ENCODE data around the gene SUCLA2. TPM values are rescaled to one million over a fixed set of nuclear protein-coding genes. Genes with fewer than 3 reads are reported as not detected.

SUCLA2 gene
- total and polyA plus RNA-seq, 2 experiments from 2014 or later: 56.0 to 84.2 TPM

DNA sequence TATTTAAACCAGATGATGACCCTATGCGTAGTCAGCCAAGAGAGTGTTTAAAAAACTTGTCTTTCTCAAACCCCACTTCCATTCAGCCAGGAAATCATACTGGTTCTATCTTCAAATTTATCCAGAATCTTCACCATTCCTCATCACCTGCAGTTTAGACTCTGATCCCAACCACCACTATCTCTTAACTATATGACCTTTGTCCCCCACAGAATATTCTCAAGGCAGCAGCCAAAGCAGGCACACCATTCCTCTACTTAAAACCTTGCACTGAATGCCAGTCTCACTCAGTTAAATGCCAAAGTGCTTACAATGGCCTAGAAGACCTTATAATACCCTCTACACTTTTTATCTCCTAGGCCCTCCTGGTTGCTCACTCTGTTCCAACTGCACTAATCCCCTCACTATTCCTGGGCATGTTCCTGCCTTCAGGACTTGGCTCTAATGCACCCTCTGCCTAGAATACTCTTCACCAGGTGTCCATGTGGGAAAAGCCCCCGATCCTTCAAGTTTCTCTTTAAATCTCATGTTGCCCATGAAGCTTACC is 10.1 kb downstream of the SUCLA2 start:
- Histone ChIP-seq H3K27me3 (ENCODE audit: insufficient read depth) (no peaks in the 10 kb centered on the region), H3K36me3 (ENCODE audit: insufficient read depth) (peaks cover 25% of the 10 kb centered on the region; the same call in 1 of the 2 replicates)
- H3K36me3 Mint-ChIP-seq (ENCODE audit: low read depth): peaks cover 57% of the 10 kb centered on the region

More for the DNA sequence above, 10.1 kb downstream of the SUCLA2 start:
- Mint-ChIP-seq H3K9me3 (no peaks in the 10 kb centered on the region), H3K27me3 (ENCODE audit: insufficient read depth, low read depth, poor library complexity) (peaks cover 2% of the 10 kb centered on the region), H3K27ac (no peak overlapping the region), H3K4me1 (no peaks in the 10 kb centered on the region), H3K4me3 (no peak overlapping the region)
- peaks cover 73% of the 10 kb centered on the region for H3K79me2 ChIP-seq (replicated peaks; ENCODE audit: insufficient read depth)
- H3K27ac ChIP-seq (ENCODE audit: low read depth): no peak overlapping the region
- H4K20me1 ChIP-seq (replicated peaks; ENCODE audit: insufficient read depth): peaks cover 3% of the 10 kb centered on the region; the same call in 1 of the 2 replicates
- no peaks in the 10 kb centered on the region for H3K4me1 ChIP-seq (ENCODE audit: insufficient read depth)
- no peak overlapping the region for H2AFZ ChIP-seq
- no peak overlapping the region for H3K4me3 ChIP-seq
- no peak for DNase-seq (ENCODE audit: low spot score)
- no peak overlapping the region for H3K4me2 ChIP-seq
- H3K9me2 ChIP-seq (ENCODE audit: insufficient read depth): no peaks in the 10 kb centered on the region
- ATAC-seq: no peak
- TF ChIP-seq EZH2 (IDR thresholded peaks at IDR 0.05; ENCODE audit: low read depth, unreplicated experiment): no peak
- no peak for TF ChIP-seq POLR2AphosphoS5 (IDR thresholded peaks at IDR 0.05; ENCODE audit: low read depth)
- TF ChIP-seq, protein P1, sequence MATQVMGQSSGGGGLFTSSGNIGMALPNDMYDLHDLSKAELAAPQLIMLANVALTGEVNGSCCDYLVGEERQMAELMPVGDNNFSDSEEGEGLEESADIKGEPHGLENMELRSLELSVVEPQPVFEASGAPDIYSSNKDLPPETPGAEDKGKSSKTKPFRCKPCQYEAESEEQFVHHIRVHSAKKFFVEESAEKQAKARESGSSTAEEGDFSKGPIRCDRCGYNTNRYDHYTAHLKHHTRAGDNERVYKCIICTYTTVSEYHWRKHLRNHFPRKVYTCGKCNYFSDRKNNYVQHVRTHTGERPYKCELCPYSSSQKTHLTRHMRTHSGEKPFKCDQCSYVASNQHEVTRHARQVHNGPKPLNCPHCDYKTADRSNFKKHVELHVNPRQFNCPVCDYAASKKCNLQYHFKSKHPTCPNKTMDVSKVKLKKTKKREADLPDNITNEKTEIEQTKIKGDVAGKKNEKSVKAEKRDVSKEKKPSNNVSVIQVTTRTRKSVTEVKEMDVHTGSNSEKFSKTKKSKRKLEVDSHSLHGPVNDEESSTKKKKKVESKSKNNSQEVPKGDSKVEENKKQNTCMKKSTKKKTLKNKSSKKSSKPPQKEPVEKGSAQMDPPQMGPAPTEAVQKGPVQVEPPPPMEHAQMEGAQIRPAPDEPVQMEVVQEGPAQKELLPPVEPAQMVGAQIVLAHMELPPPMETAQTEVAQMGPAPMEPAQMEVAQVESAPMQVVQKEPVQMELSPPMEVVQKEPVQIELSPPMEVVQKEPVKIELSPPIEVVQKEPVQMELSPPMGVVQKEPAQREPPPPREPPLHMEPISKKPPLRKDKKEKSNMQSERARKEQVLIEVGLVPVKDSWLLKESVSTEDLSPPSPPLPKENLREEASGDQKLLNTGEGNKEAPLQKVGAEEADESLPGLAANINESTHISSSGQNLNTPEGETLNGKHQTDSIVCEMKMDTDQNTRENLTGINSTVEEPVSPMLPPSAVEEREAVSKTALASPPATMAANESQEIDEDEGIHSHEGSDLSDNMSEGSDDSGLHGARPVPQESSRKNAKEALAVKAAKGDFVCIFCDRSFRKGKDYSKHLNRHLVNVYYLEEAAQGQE (IDR thresholded peaks at IDR 0.05; ENCODE audit: unreplicated experiment): no peak
- no peak for TF ChIP-seq STAT1 (IDR thresholded peaks at IDR 0.05; ENCODE audit: unreplicated experiment)
- TF ChIP-seq, protein P2, sequence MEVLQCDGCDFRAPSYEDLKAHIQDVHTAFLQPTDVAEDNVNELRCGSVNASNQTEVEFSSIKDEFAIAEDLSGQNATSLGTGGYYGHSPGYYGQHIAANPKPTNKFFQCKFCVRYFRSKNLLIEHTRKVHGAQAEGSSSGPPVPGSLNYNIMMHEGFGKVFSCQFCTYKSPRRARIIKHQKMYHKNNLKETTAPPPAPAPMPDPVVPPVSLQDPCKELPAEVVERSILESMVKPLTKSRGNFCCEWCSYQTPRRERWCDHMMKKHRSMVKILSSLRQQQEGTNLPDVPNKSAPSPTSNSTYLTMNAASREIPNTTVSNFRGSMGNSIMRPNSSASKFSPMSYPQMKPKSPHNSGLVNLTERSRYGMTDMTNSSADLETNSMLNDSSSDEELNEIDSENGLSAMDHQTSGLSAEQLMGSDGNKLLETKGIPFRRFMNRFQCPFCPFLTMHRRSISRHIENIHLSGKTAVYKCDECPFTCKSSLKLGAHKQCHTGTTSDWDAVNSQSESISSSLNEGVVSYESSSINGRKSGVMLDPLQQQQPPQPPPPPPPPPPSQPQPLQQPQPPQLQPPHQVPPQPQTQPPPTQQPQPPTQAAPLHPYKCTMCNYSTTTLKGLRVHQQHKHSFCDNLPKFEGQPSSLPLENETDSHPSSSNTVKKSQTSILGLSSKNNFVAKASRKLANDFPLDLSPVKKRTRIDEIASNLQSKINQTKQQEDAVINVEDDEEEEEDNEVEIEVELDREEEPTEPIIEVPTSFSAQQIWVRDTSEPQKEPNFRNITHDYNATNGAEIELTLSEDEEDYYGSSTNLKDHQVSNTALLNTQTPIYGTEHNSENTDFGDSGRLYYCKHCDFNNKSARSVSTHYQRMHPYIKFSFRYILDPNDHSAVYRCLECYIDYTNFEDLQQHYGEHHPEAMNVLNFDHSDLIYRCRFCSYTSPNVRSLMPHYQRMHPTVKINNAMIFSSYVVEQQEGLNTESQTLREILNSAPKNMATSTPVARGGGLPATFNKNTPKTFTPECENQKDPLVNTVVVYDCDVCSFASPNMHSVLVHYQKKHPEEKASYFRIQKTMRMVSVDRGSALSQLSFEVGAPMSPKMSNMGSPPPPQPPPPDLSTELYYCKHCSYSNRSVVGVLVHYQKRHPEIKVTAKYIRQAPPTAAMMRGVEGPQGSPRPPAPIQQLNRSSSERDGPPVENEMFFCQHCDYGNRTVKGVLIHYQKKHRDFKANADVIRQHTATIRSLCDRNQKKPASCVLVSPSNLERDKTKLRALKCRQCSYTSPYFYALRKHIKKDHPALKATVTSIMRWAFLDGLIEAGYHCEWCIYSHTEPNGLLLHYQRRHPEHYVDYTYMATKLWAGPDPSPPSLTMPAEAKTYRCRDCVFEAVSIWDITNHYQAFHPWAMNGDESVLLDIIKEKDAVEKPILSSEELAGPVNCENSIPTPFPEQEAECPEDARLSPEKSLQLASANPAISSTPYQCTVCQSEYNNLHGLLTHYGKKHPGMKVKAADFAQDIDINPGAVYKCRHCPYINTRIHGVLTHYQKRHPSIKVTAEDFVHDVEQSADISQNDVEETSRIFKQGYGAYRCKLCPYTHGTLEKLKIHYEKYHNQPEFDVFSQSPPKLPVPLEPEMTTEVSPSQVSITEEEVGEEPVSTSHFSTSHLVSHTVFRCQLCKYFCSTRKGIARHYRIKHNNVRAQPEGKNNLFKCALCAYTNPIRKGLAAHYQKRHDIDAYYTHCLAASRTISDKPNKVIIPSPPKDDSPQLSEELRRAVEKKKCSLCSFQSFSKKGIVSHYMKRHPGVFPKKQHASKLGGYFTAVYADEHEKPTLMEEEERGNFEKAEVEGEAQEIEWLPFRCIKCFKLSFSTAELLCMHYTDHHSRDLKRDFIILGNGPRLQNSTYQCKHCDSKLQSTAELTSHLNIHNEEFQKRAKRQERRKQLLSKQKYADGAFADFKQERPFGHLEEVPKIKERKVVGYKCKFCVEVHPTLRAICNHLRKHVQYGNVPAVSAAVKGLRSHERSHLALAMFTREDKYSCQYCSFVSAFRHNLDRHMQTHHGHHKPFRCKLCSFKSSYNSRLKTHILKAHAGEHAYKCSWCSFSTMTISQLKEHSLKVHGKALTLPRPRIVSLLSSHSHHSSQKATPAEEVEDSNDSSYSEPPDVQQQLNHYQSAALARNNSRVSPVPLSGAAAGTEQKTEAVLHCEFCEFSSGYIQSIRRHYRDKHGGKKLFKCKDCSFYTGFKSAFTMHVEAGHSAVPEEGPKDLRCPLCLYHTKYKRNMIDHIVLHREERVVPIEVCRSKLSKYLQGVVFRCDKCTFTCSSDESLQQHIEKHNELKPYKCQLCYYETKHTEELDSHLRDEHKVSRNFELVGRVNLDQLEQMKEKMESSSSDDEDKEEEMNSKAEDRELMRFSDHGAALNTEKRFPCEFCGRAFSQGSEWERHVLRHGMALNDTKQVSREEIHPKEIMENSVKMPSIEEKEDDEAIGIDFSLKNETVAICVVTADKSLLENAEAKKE (CRISPR knock-in tag; IDR thresholded peaks at IDR 0.05): no peak
- no peak for TF ChIP-seq EZH2phosphoT487 (IDR thresholded peaks at IDR 0.05; ENCODE audit: unreplicated experiment)
- no peak for TF ChIP-seq ZNF114 (CRISPR knock-in tag; IDR thresholded peaks at IDR 0.05)
- no peaks in the 10 kb centered on the region for H3F3A ChIP-seq (replicated peaks; ENCODE audit: low read depth)

All from GM23338 (cell line).